ENCODE data around the gene UBA6.

DNA sequence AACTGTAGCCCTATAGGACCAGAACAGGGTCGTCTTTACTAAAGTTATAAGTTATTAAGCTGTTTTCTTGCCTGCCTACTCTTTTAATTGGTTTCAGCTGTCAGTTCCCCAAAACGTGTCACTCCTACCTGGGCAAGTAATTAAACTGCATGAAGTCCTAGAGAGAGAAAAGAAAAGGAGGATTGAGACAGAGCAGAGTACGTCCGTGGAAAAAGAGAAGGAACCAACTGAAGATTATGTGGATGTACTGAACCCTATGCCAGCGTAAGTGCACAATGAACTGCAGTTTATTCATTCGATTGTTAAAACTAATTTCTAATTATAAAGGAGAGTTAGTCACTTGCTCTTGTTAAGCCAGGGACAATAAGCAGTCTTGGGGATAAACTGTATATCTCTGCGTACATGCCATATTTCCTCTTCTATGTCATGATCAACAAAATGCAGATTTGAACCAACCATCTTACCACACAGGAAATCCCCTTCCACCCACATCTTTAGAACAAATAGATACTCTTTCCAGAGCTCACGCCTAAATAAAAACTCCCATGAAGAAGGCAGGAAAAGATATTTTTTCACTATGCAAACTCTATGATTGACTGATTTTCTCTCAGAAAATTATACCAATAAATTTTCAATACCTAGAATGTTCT is 119.6 kb downstream of the UBA6 start:
- TF ChIP-seq TAF1 (IDR thresholded peaks at IDR 0.05; ENCODE audit: borderline replicate concordance, insufficient read depth, low read length): no peak
- TF ChIP-seq REST (IDR thresholded peaks at IDR 0.05; ENCODE audit: insufficient read depth in 1 of 2, low read depth in 2 of 2, low read length in 2 of 2): no peak
- no peak for TF ChIP-seq POLR2AphosphoS5 (IDR thresholded peaks at IDR 0.05; ENCODE audit: low read depth, low read length)
